ENCODE data around the gene PRKAR1B.

PRKAR1B gene

GRCh38 chr7:701086-701671 is 25.9 kb downstream of the PRKAR1B start:
- no peaks in the 10 kb centered on the region; the same call in 1 of the 2 replicates for H3F3A ChIP-seq (ENCODE audit: low read depth)
- no peaks in the 10 kb centered on the region for H3K27me3 ChIP-seq (ENCODE audit: insufficient read depth, low read length, poor library complexity, severe bottlenecking)
- H2AFZ ChIP-seq (ENCODE audit: low read length) = no peak overlapping the region
- no peak for TF ChIP-seq EZH2phosphoT487 (IDR thresholded peaks at IDR 0.05; ENCODE audit: borderline replicate concordance)
- TF ChIP-seq, protein P1, sequence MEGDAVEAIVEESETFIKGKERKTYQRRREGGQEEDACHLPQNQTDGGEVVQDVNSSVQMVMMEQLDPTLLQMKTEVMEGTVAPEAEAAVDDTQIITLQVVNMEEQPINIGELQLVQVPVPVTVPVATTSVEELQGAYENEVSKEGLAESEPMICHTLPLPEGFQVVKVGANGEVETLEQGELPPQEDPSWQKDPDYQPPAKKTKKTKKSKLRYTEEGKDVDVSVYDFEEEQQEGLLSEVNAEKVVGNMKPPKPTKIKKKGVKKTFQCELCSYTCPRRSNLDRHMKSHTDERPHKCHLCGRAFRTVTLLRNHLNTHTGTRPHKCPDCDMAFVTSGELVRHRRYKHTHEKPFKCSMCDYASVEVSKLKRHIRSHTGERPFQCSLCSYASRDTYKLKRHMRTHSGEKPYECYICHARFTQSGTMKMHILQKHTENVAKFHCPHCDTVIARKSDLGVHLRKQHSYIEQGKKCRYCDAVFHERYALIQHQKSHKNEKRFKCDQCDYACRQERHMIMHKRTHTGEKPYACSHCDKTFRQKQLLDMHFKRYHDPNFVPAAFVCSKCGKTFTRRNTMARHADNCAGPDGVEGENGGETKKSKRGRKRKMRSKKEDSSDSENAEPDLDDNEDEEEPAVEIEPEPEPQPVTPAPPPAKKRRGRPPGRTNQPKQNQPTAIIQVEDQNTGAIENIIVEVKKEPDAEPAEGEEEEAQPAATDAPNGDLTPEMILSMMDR (conservative IDR thresholded peaks at IDR 0.05; ENCODE audit: low read length) = no peak
- H3K4me2 ChIP-seq (ENCODE audit: low read depth, low read length, poor library complexity, severe bottlenecking) = no peak overlapping the region
- H3K9me3 ChIP-seq (ENCODE audit: insufficient read depth, low read depth, low read length) = no peaks in the 10 kb centered on the region
- H3K9ac ChIP-seq (ENCODE audit: low read depth, low read length, poor library complexity, severe bottlenecking) = no peak overlapping the region
- no peaks in the 10 kb centered on the region for H4K20me1 ChIP-seq (ENCODE audit: insufficient read depth, low read length, poor library complexity, severe bottlenecking)
- no peaks in the 10 kb centered on the region for H3K4me1 ChIP-seq (ENCODE audit: insufficient read depth, low read length, poor library complexity, severe bottlenecking)
- no peaks in the 10 kb centered on the region for H3K9me2 ChIP-seq (replicated peaks; ENCODE audit: low read depth, low read length)
- H3K36me3 ChIP-seq (ENCODE audit: insufficient read depth, low read length) = no peaks in the 10 kb centered on the region
- no peaks in the 10 kb centered on the region for H3K79me2 ChIP-seq (ENCODE audit: insufficient read depth, low read length)
- H3K4me3 ChIP-seq (ENCODE audit: low read length, poor library complexity, severe bottlenecking) = no peak overlapping the region

- H3K79me2 ChIP-seq (ENCODE audit: insufficient read depth, low read length) = no peaks in the 10 kb centered on the region
- H3K4me2 ChIP-seq (ENCODE audit: low read depth, low read length, poor library complexity, severe bottlenecking) = no peak overlapping the region
- no peak overlapping the region for H3K4me3 ChIP-seq (ENCODE audit: low read length, poor library complexity, severe bottlenecking)
- H4K20me1 ChIP-seq (ENCODE audit: insufficient read depth, low read length, poor library complexity, severe bottlenecking) = no peaks in the 10 kb centered on the region
- H3K9me2 ChIP-seq (replicated peaks; ENCODE audit: low read depth, low read length) = no peaks in the 10 kb centered on the region
- no peak overlapping the region for H2AFZ ChIP-seq (ENCODE audit: low read length)
- TF ChIP-seq EZH2phosphoT487 (IDR thresholded peaks at IDR 0.05; ENCODE audit: borderline replicate concordance) = no peak
- no peaks in the 10 kb centered on the region for H3K4me1 ChIP-seq (ENCODE audit: insufficient read depth, low read length, poor library complexity, severe bottlenecking)
- no peaks in the 10 kb centered on the region for H3F3A ChIP-seq (ENCODE audit: low read depth)
- no peaks in the 10 kb centered on the region for H3K9me3 ChIP-seq (ENCODE audit: insufficient read depth, low read depth, low read length)
- no peaks in the 10 kb centered on the region for H3K27me3 ChIP-seq (ENCODE audit: insufficient read depth, low read length, poor library complexity, severe bottlenecking)
- no peaks in the 10 kb centered on the region for H3K36me3 ChIP-seq (ENCODE audit: insufficient read depth, low read length)
- no peak overlapping the region for H3K9ac ChIP-seq (ENCODE audit: low read depth, low read length, poor library complexity, severe bottlenecking)
Observed at GRCh38 chr7:699476-700170, 27.5 kb downstream of the PRKAR1B start.

GRCh38 chr7:698515-699475 is 28.3 kb downstream of the PRKAR1B start:
- Histone ChIP-seq H3K36me3 (ENCODE audit: insufficient read depth, low read length) (no peaks in the 10 kb centered on the region), H3K9ac (ENCODE audit: low read depth, low read length, poor library complexity, severe bottlenecking) (no peak overlapping the region), H3K4me2 (ENCODE audit: low read depth, low read length, poor library complexity, severe bottlenecking) (no peak overlapping the region), H3F3A (ENCODE audit: low read depth) (no peaks in the 10 kb centered on the region), H4K20me1 (ENCODE audit: insufficient read depth, low read length, poor library complexity, severe bottlenecking) (no peaks in the 10 kb centered on the region), H3K4me1 (ENCODE audit: insufficient read depth, low read length, poor library complexity, severe bottlenecking) (no peaks in the 10 kb centered on the region), H3K79me2 (ENCODE audit: insufficient read depth, low read length) (no peaks in the 10 kb centered on the region), H3K9me3 (ENCODE audit: insufficient read depth, low read depth, low read length) (no peaks in the 10 kb centered on the region), H2AFZ (ENCODE audit: low read length) (no peak overlapping the region), H3K4me3 (ENCODE audit: low read length, poor library complexity, severe bottlenecking) (no peak overlapping the region), H3K9me2 (replicated peaks; ENCODE audit: low read depth, low read length) (no peaks in the 10 kb centered on the region), H3K27me3 (ENCODE audit: insufficient read depth, low read length, poor library complexity, severe bottlenecking) (no peaks in the 10 kb centered on the region)
- TF ChIP-seq, protein P1 (conservative IDR thresholded peaks at IDR 0.05; ENCODE audit: low read length) = no peak
- no peak for TF ChIP-seq EZH2phosphoT487 (IDR thresholded peaks at IDR 0.05; ENCODE audit: borderline replicate concordance)

Data from Loucy (cell line).